ENCODE results near the gene HJURP.

HJURP gene

GRCh38 chr2:233831011-233831721, 23.2 kb downstream of the HJURP start:
- intact Hi-C loops (cut with micrococcal nuclease): no loop called here
- H3K4me3 Mint-ChIP-seq: no peak overlapping the region

GRCh38 chr2:233830111-233830802, 24.1 kb downstream of the HJURP start:
- no peaks in the 10 kb centered on the region for H3K36me3 Mint-ChIP-seq (ENCODE audit: low read depth)
- no peaks in the 10 kb centered on the region for H3K4me1 Mint-ChIP-seq (ENCODE audit: low read depth)
- no peaks in the 10 kb centered on the region for H3K9me3 Mint-ChIP-seq
- H3K27ac Mint-ChIP-seq: no peak overlapping the region
- intact Hi-C loops (cut with micrococcal nuclease): no loop called here
- H3K4me3 Mint-ChIP-seq: no peak overlapping the region
- peaks cover 2% of the 10 kb centered on the region for H3K27me3 Mint-ChIP-seq

More at GRCh38 chr2:233831011-233831721, 23.2 kb downstream of the HJURP start:
- Mint-ChIP-seq H3K9me3 (no peaks in the 10 kb centered on the region), H3K27me3 (no peaks in the 10 kb centered on the region), H3K4me1 (ENCODE audit: low read depth) (no peaks in the 10 kb centered on the region), H3K36me3 (ENCODE audit: low read depth) (no peaks in the 10 kb centered on the region), H3K27ac (no peak overlapping the region)

GRCh38 chr2:233829193-233830110, 24.9 kb downstream of the HJURP start:
- Mint-ChIP-seq H3K4me1 (ENCODE audit: low read depth) (no peaks in the 10 kb centered on the region), H3K4me3 (no peak overlapping the region), H3K27me3 (peaks cover 2% of the 10 kb centered on the region), H3K27ac (no peak overlapping the region), H3K9me3 (no peaks in the 10 kb centered on the region), H3K36me3 (ENCODE audit: low read depth) (no peaks in the 10 kb centered on the region)
- intact Hi-C loops (cut with micrococcal nuclease): no loop called here

- Mint-ChIP-seq H3K36me3 (ENCODE audit: low read depth) (no peaks in the 10 kb centered on the region), H3K27ac (no peak overlapping the region), H3K4me3 (no peak overlapping the region), H3K9me3 (no peaks in the 10 kb centered on the region), H3K4me1 (ENCODE audit: low read depth) (no peaks in the 10 kb centered on the region), H3K27me3 (peaks cover 2% of the 10 kb centered on the region)
- intact Hi-C loops (cut with micrococcal nuclease): no loop called here
These were observed 25.7 kb downstream of the HJURP start for GRCh38 chr2:233828546-233829192.

- Mint-ChIP-seq H3K27ac (no peak overlapping the region), H3K4me3 (no peak overlapping the region), H3K4me1 (ENCODE audit: low read depth) (peaks cover 8% of the 10 kb centered on the region), H3K27me3 (peaks cover 2% of the 10 kb centered on the region), H3K36me3 (ENCODE audit: low read depth) (no peaks in the 10 kb centered on the region), H3K9me3 (no peaks in the 10 kb centered on the region)
- intact Hi-C loops (cut with micrococcal nuclease): no loop called here
These were observed 30.0 kb downstream of the HJURP start for GRCh38 chr2:233824373-233824772.

- Mint-ChIP-seq H3K27me3 (peaks cover 2% of the 10 kb centered on the region), H3K27ac (no peak overlapping the region), H3K36me3 (ENCODE audit: low read depth) (no peaks in the 10 kb centered on the region), H3K9me3 (no peaks in the 10 kb centered on the region), H3K4me3 (no peak overlapping the region), H3K4me1 (ENCODE audit: low read depth) (peaks cover 8% of the 10 kb centered on the region)
- intact Hi-C loops (cut with micrococcal nuclease): no loop called here
These were observed 30.6 kb downstream of the HJURP start for GRCh38 chr2:233823731-233824121.

GRCh38 chr2:233822781-233823730, 31.3 kb downstream of the HJURP start:
- Mint-ChIP-seq H3K27me3 (peaks cover 2% of the 10 kb centered on the region), H3K9me3 (no peaks in the 10 kb centered on the region), H3K27ac (no peak overlapping the region), H3K4me1 (ENCODE audit: low read depth) (peaks cover 8% of the 10 kb centered on the region), H3K4me3 (no peak overlapping the region), H3K36me3 (ENCODE audit: low read depth) (no peaks in the 10 kb centered on the region)
- intact Hi-C loops (cut with micrococcal nuclease): no loop called here

GRCh38 chr2:233822101-233822771, 32.1 kb downstream of the HJURP start:
- H3K27ac Mint-ChIP-seq: no peak overlapping the region
- peaks cover 8% of the 10 kb centered on the region for H3K4me1 Mint-ChIP-seq (ENCODE audit: low read depth)
- H3K4me3 Mint-ChIP-seq: no peak overlapping the region
- H3K9me3 Mint-ChIP-seq: no peaks in the 10 kb centered on the region
- H3K27me3 Mint-ChIP-seq: peaks cover 2% of the 10 kb centered on the region
- intact Hi-C loops (cut with micrococcal nuclease): no loop called here
- no peaks in the 10 kb centered on the region for H3K36me3 Mint-ChIP-seq (ENCODE audit: low read depth)

GRCh38 chr2:233821709-233822100, 32.6 kb downstream of the HJURP start:
- H3K27me3 Mint-ChIP-seq: peaks cover 2% of the 10 kb centered on the region
- H3K4me3 Mint-ChIP-seq: no peak overlapping the region
- intact Hi-C loops (cut with micrococcal nuclease): no loop called here

GRCh38 chr2:233821196-233821595, 33.1 kb downstream of the HJURP start:
- Mint-ChIP-seq H3K36me3 (ENCODE audit: low read depth) (no peaks in the 10 kb centered on the region), H3K4me1 (ENCODE audit: low read depth) (peaks cover 8% of the 10 kb centered on the region), H3K27me3 (peaks cover 2% of the 10 kb centered on the region), H3K27ac (no peak overlapping the region), H3K4me3 (no peak overlapping the region), H3K9me3 (no peaks in the 10 kb centered on the region)
- intact Hi-C loops (cut with micrococcal nuclease): no loop called here

More at GRCh38 chr2:233821709-233822100, 32.6 kb downstream of the HJURP start:
- Mint-ChIP-seq H3K27ac (no peak overlapping the region), H3K9me3 (no peaks in the 10 kb centered on the region), H3K4me1 (ENCODE audit: low read depth) (peaks cover 8% of the 10 kb centered on the region), H3K36me3 (ENCODE audit: low read depth) (no peaks in the 10 kb centered on the region)

- H3K27me3 Mint-ChIP-seq: peaks cover 2% of the 10 kb centered on the region
- intact Hi-C loops (cut with micrococcal nuclease): no loop called here
These were observed 33.6 kb downstream of the HJURP start for GRCh38 chr2:233820774-233821105.

GRCh38 chr2:233819884-233820773, 34.2 kb downstream of the HJURP start:
- peaks cover 8% of the 10 kb centered on the region for H3K4me1 Mint-ChIP-seq (ENCODE audit: low read depth)

More at GRCh38 chr2:233820774-233821105, 33.6 kb downstream of the HJURP start:
- Mint-ChIP-seq H3K4me1 (ENCODE audit: low read depth) (peaks cover 8% of the 10 kb centered on the region), H3K9me3 (no peaks in the 10 kb centered on the region), H3K4me3 (no peak overlapping the region), H3K36me3 (ENCODE audit: low read depth) (no peaks in the 10 kb centered on the region), H3K27ac (no peak overlapping the region)

More at GRCh38 chr2:233819884-233820773, 34.2 kb downstream of the HJURP start:
- H3K36me3 Mint-ChIP-seq (ENCODE audit: low read depth): no peaks in the 10 kb centered on the region
- H3K27ac Mint-ChIP-seq: no peak overlapping the region
- no peaks in the 10 kb centered on the region for H3K9me3 Mint-ChIP-seq
- H3K27me3 Mint-ChIP-seq: no peaks in the 10 kb centered on the region
- intact Hi-C loops (cut with micrococcal nuclease): no loop called here
- H3K4me3 Mint-ChIP-seq: no peak overlapping the region

Measured in dendritic cell treated with granulocyte-macrophage colony-stimulating factor and Interleukin-4, amounts not matched to agents 40 ng/mL and 50 ng/mL, for 4 days (primary cell).